HepG2 (cell line): ENCODE data around the gene SMG7. TPM values are rescaled to one million over a fixed set of nuclear protein-coding genes. Genes with fewer than 3 reads are reported as not detected.

Experiments used
- ATAC-seq: fragments of 200-7000 bp; cut with Tn5 transposase; 3 replicates; pipeline ENCODE4 v1.9.1; 2020; ENCODE audit warnings: mild to moderate bottlenecking, moderate library complexity
- BruUV-seq: library from RNA; stranded (reverse); fragments of 400-500 nt; replicated peaks from 2 replicates; lab custom pipeline; 2021; lab: Mats Ljungman, UMichigan
- CTCF ChIA-PET: fragments of 300-600 bp; formaldehyde crosslinking; extraction: SDS; loops from one replicate; lab custom pipeline; 2021; ENCODE audit warnings: low total read pairs, inconsistent platforms, low intra/inter-chr PET ratio; lab: Yijun Ruan, JAX
- POLR2A ChIA-PET: fragments of 350-600 bp; sonication (Branson Sonifier 250); formaldehyde crosslinking; loops from one replicate; lab custom pipeline; 2020; ENCODE audit warnings: antibody characterized with exemption, inconsistent platforms; lab: Yijun Ruan, JAX
- DNase-seq: peaks from one replicate; pipeline ENCODE4 v3.0.0-alpha.2; 2015; ENCODE audit warnings: low spot score
- FAIRE-seq: peaks from 3 replicates; lab custom pipeline; 2011; peaks lifted over from hg19 to GRCh38; lab: Jason Lieb, UNC
- H2AFZ ChIP-seq: one replicate; pipeline ENCODE4 v1.6.1; 2011; ENCODE audit warnings: low read length, inconsistent platforms
- H3K27ac ChIP-seq: fragments of 300-600 bp; 3 replicates; pipeline ENCODE4 v1.8.0; 2011; ENCODE audit warnings: mixed run types, mild to moderate bottlenecking, mixed read lengths, low read length, inconsistent platforms; ENCODE audit not compliant: insufficient read depth; ENCODE audit errors: extremely low read length
- H3K27me3 ChIP-seq, 2 experiments: fragments of 200-600 bp in 1 of 2; 2 replicates in 1 of 2; 3 replicates in 1 of 2; pipeline versions ENCODE4 v1.6.0 to v1.8.0; 2011; ENCODE audit warnings: low read length in 2 of 2, mild to moderate bottlenecking in 2 of 2, moderate library complexity in 2 of 2, inconsistent platforms in 1 of 2; ENCODE audit not compliant: insufficient read depth in 2 of 2, control insufficient read depth in 1 of 2
- H3K36me3 ChIP-seq, 2 experiments: fragments of 200-600 bp in 1 of 2; replicated peaks in 1 of 2; 2 replicates in 1 of 2; 3 replicates in 1 of 2; pipeline versions ENCODE4 v1.5.1 to v1.8.0; 2011; ENCODE audit warnings: low read length in 2 of 2, inconsistent platforms in 1 of 2; ENCODE audit not compliant: insufficient read depth in 2 of 2, control insufficient read depth in 1 of 2
- H3K4me1 ChIP-seq: 2 replicates; pipeline ENCODE4 v1.5.1; 2012; ENCODE audit warnings: low read length, inconsistent platforms; ENCODE audit not compliant: insufficient read depth
- H3K4me2 ChIP-seq: 2 replicates; pipeline ENCODE4 v1.6.0; 2011; ENCODE audit warnings: low read depth, low read length, inconsistent platforms
- H3K4me3 ChIP-seq, 3 experiments: fragments of 200-600 bp in 1 of 3; sonication (generic), shearing (Covaris generic) in 1 of 3; replicated peaks in 1 of 3; 2 replicates each; pipeline ENCODE4 v1.5.1; 2011 to 2016; ENCODE audit warnings: low read length in 3 of 3, inconsistent platforms in 2 of 3, low read depth in 2 of 3, mild to moderate bottlenecking in 2 of 3, control low read depth in 1 of 3, mixed read lengths in 1 of 3; ENCODE audit not compliant: insufficient read depth in 1 of 3
- H3K79me2 ChIP-seq: one replicate; pipeline ENCODE4 v1.6.1; 2011; ENCODE audit warnings: low read length, inconsistent platforms; ENCODE audit not compliant: insufficient read depth
- H3K9ac ChIP-seq: 2 replicates; pipeline ENCODE4 v1.6.0; 2011; ENCODE audit warnings: mild to moderate bottlenecking, low read depth, low read length, inconsistent platforms; ENCODE audit not compliant: insufficient read depth
- H3K9me3 ChIP-seq: 2 replicates; pipeline ENCODE4 v1.5.1; 2012; ENCODE audit warnings: mild to moderate bottlenecking, low read length
- H4K20me1 ChIP-seq: 2 replicates; pipeline ENCODE4 v1.6.0; 2011; ENCODE audit warnings: inconsistent platforms, mild to moderate bottlenecking, low read length, moderate library complexity; ENCODE audit not compliant: insufficient read depth
- KLF6 ChIP-seq: IDR thresholded peaks from 2 replicates; pipeline ENCODE4 v1.8.0; 2016; ENCODE audit warnings: missing biosample characterization, missing genetic modification reagents
- NFYB ChIP-seq: sonication (generic); formaldehyde crosslinking; IDR thresholded peaks from 2 replicates; pipeline ENCODE4 v1.4.0; 2020; ENCODE audit warnings: missing genetic modification reagents
- PTBP1 ChIP-seq: fragments of 200-400 bp; formaldehyde crosslinking; IDR thresholded peaks from 2 replicates; pipeline ENCODE4 v1.6.1; 2018; ENCODE audit warnings: low read length, low read depth; ENCODE audit not compliant: poor library complexity, severe bottlenecking
- RERE ChIP-seq: IDR thresholded peaks from 2 replicates; pipeline ENCODE4 v1.6.1; 2016; ENCODE audit warnings: low read depth, missing genetic modification reagents, missing compliant biosample characterization
- SP5 ChIP-seq: IDR thresholded peaks from 2 replicates; pipeline ENCODE4 v1.6.1; 2016; ENCODE audit warnings: low read depth, borderline replicate concordance
- ZBTB46 ChIP-seq: sonication (generic); formaldehyde crosslinking; IDR thresholded peaks from 2 replicates; pipeline ENCODE4 v1.4.0; 2020; ENCODE audit warnings: mild to moderate bottlenecking, missing genetic modification reagents, borderline replicate concordance
- ZNF3 ChIP-seq: IDR thresholded peaks from 2 replicates; pipeline ENCODE4 v1.7.0; 2017; ENCODE audit warnings: inconsistent platforms
- ZNF513 ChIP-seq: sonication (generic); formaldehyde crosslinking; conservative IDR thresholded peaks from 2 replicates; pipeline ENCODE4 v1.5.0; 2020; ENCODE audit warnings: missing genetic modification reagents
- ZNF549 ChIP-seq: sonication (generic); formaldehyde crosslinking; IDR thresholded peaks from 2 replicates; pipeline ENCODE4 v1.5.0; 2020; ENCODE audit warnings: missing genetic modification reagents
- ZNF557 ChIP-seq: sonication (generic); formaldehyde crosslinking; IDR thresholded peaks from 2 replicates; pipeline ENCODE4 v1.4.0; 2020; ENCODE audit warnings: missing genetic modification reagents
- ZNF781 ChIP-seq: sonication (generic); formaldehyde crosslinking; IDR thresholded peaks from 2 replicates; pipeline ENCODE4 v1.5.1; 2020; ENCODE audit warnings: borderline replicate concordance, mild to moderate bottlenecking, missing genetic modification reagents; ENCODE audit errors: not compliant biosample characterization
- WGBS: methylation state at CpG from one replicate; pipeline ENCODE4 v1.1.6; 2017; ENCODE audit warnings: low lambda C conversion rate; 5-methylcytosine and 5-hydroxymethylcytosine counted together
- in situ Hi-C: cut with HindIII; loops from 2 replicates; pipeline ENCODE4 v1.10.0; 2017; ENCODE audit warnings: low pct_unique_long_range_greater_than_20kb; ENCODE audit not compliant: extremely low pct_ligation_motif_present
- intact Hi-C: fragments of 100-400 bp; cut with micrococcal nuclease; formaldehyde crosslinking; loops from one replicate; pipeline ENCODE4 v1.10.0; 2022; ENCODE audit not compliant: unreplicated experiment
- polyA plus RNA-seq, 8 experiments: library from polyadenylated mRNA; depleted of rRNA in 3 of 8; stranded (reverse) in 7 of 8; unstranded in 1 of 8; fragments of >200 nt; fragmentation: Illumina TruSeq in 4 of 8; extraction: Trizol in 4 of 8; gene quantifications; 2 replicates each; pipeline versions ENCODE4 v1.2.1 to v1.2.3, GENCODE V29; 2011 to 2016; ENCODE audit warnings: low read depth in 4 of 8, missing spikeins in 1 of 8, mixed read lengths in 1 of 8; ENCODE audit not compliant: insufficient read depth in 1 of 8
- total RNA-seq, 5 experiments: library from RNA; depleted of rRNA; stranded (reverse); fragments of >200 nt; fragmentation: Illumina TruSeq; extraction: Trizol; gene quantifications; 2 replicates each; pipeline ENCODE4 v1.2.3, GENCODE V29; 2016; ENCODE audit warnings: low read depth in 1 of 5

Gene SMG7
- total and polyA plus RNA-seq, 2 of the 13 experiments (the other 11 are each of a cell fraction or from before 2014, with no cell fraction given), result 14.9 to 27.9 TPM

- TF ChIP-seq ZNF549 (CRISPR knock-in tag), result no peak
These were observed 45.1 kb downstream of the SMG7 start (continued) for GRCh38 chr1:183517401-183517800.

DNA sequence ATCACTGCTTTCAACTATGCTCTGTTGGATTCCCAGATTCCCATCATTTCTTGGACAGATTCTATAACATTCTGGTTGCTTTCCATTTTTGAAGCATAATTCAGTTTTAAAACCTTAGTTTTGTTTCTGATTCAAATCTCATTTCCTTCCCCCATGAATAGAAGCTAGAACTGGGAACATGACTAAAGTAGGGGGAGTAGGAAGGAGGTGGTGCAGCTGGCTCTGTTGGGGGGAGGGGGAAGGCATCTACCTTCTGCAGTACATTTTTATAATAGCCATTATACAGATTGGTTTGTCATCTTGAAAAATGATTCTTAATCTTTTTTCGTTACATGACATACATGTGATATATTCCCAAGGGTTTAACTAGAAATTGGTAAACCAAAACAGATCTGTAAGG, 48.1 kb downstream of the SMG7 start:
- H3K4me3 ChIP-seq, result no peak overlapping the region
- no peaks in the 10 kb centered on the region for H3K4me1 ChIP-seq
- ChIA-PET CTCF (no interaction called here), POLR2A (no interaction called here)
- H3K9ac ChIP-seq, result no peak overlapping the region
- DNase-seq (no peak), ATAC-seq (no peak), FAIRE-seq (no peak)
- peaks cover 7 to 50% of the 10 kb centered on the region in 2 experiments for H3K36me3 ChIP-seq
- intact Hi-C loops, result no loop called here
- in situ Hi-C loops, result no loop called here
- no TSS peak for BruUV-seq
- no peaks in the 10 kb centered on the region for H3K9me3 ChIP-seq
- H3K79me2 ChIP-seq, result no peaks in the 10 kb centered on the region
- H3K27me3 ChIP-seq, result no peaks in the 10 kb centered on the region
- no peaks in the 10 kb centered on the region; the same call in 1 of the 2 replicates for H4K20me1 ChIP-seq
- H2AFZ ChIP-seq, result no peak overlapping the region
- no peak overlapping the region for H3K27ac ChIP-seq
- 98% methylated on average over 1 of the region's 1 CpG for WGBS
- H3K4me2 ChIP-seq, result no peak overlapping the region
- no peak for TF ChIP-seq ZNF513 (CRISPR knock-in tag)
- no peak for TF ChIP-seq ZNF557
- no peak for TF ChIP-seq NFYB (CRISPR knock-in tag)
- no peak for TF ChIP-seq ZNF3 (CRISPR knock-in tag)
- no peak for TF ChIP-seq ZNF781 (CRISPR knock-in tag)
- TF ChIP-seq RERE (CRISPR knock-in tag), result no peak
- no peak for TF ChIP-seq KLF6 (CRISPR knock-in tag)
- no peak for TF ChIP-seq ZBTB46 (CRISPR knock-in tag)
- TF ChIP-seq SP5 (CRISPR knock-in tag), result no peak
- TF ChIP-seq PTBP1, result no peak
